WTC11 (cell line): ENCODE measurements around the gene MED4. TPM values are rescaled to one million over a fixed set of nuclear protein-coding genes. Genes with fewer than 3 reads are reported as not detected.

Experiments used
- ATAC-seq: fragments of 200-7000 bp; cut with Tn5 transposase; 2 replicates; pipeline ENCODE4 v1.10.0; 2021; ENCODE audit warnings: mild to moderate bottlenecking, moderate library complexity
- CTCF ChIA-PET: fragments of 300-600 bp; sonication (Branson Sonifier 250); formaldehyde crosslinking; loops from one replicate; lab custom pipeline; 2021; ENCODE audit warnings: antibody characterized with exemption; lab: Charles Lee
- POLR2A ChIA-PET: fragments of 350-600 bp; sonication (Branson Sonifier 250); formaldehyde crosslinking; loops from one replicate; lab custom pipeline; 2021; ENCODE audit warnings: antibody characterized with exemption; lab: Charles Lee
- DNase-seq: peaks from one replicate; pipeline ENCODE4 v3.0.0; 2021; ENCODE audit warnings: low spot score
- H3K27ac Mint-ChIP-seq: 2 replicates; pipeline ENCODE4 v1.8.0; 2021; ENCODE audit warnings: mixed read lengths
- H3K27me3 Mint-ChIP-seq: 2 replicates; pipeline ENCODE4 v1.8.0; 2021; ENCODE audit warnings: low read depth, mild to moderate bottlenecking, moderate library complexity, mixed read lengths
- H3K36me3 Mint-ChIP-seq: 2 replicates; pipeline ENCODE4 v1.8.0; 2021; ENCODE audit warnings: mixed read lengths
- H3K4me1 Mint-ChIP-seq: 2 replicates; pipeline ENCODE4 v1.8.0; 2022; ENCODE audit warnings: mixed read lengths
- H3K4me3 Mint-ChIP-seq: 2 replicates; pipeline ENCODE4 v1.8.0; 2021; ENCODE audit warnings: mild to moderate bottlenecking, moderate library complexity, mixed read lengths
- H3K9me3 Mint-ChIP-seq: 2 replicates; pipeline ENCODE4 v1.8.0; 2021; ENCODE audit warnings: mixed read lengths
- ARID4B ChIP-seq: sonication (generic); formaldehyde crosslinking; IDR thresholded peaks from 2 replicates; pipeline ENCODE4 v1.8.0; 2023; ENCODE audit warnings: missing genetic modification reagents, mild to moderate bottlenecking, borderline replicate concordance
- ATF2 ChIP-seq: sonication (generic); formaldehyde crosslinking; IDR thresholded peaks from 2 replicates; pipeline ENCODE4 v1.8.1; 2022; ENCODE audit warnings: low read depth, missing genetic modification reagents, borderline replicate concordance
- CTCF ChIP-seq: fragments of 200-600 bp; IDR thresholded peaks from 2 replicates; pipeline ENCODE4 v1.8.0; 2022; ENCODE audit warnings: antibody characterized with exemption
- E2F5 ChIP-seq: sonication (generic); formaldehyde crosslinking; IDR thresholded peaks from 2 replicates; pipeline ENCODE4 v1.8.1; 2022; ENCODE audit warnings: mild to moderate bottlenecking, moderate library complexity, missing genetic modification reagents
- EMX1 ChIP-seq: fragments of 250-450 bp; sonication (Bioruptor Pico); IDR thresholded peaks from 2 replicates; pipeline ENCODE4 v1.8.0; 2021; ENCODE audit warnings: mild to moderate bottlenecking
- ESRRA ChIP-seq: sonication (generic); formaldehyde crosslinking; IDR thresholded peaks from 2 replicates; pipeline ENCODE4 v1.8.1; 2022; ENCODE audit warnings: mild to moderate bottlenecking, missing genetic modification reagents, borderline replicate concordance
- ETV6 ChIP-seq: sonication (generic); formaldehyde crosslinking; IDR thresholded peaks from 2 replicates; pipeline ENCODE4 v1.8.1; 2022; ENCODE audit warnings: mild to moderate bottlenecking, missing genetic modification reagents
- GABPB1 ChIP-seq: sonication (generic); formaldehyde crosslinking; IDR thresholded peaks from 2 replicates; pipeline ENCODE4 v1.8.1; 2023; ENCODE audit warnings: mild to moderate bottlenecking, missing genetic modification reagents
- JAZF1 ChIP-seq: fragments of 250-450 bp; sonication (Bioruptor Pico); IDR thresholded peaks from 2 replicates; pipeline ENCODE4 v1.9.0; 2021; ENCODE audit warnings: moderate library complexity, mild to moderate bottlenecking, inconsistent platforms
- MXD4 ChIP-seq: fragments of 250-450 bp; sonication (Bioruptor Pico); IDR thresholded peaks from 2 replicates; pipeline ENCODE4 v1.8.0; 2021; ENCODE audit warnings: mild to moderate bottlenecking, moderate library complexity, borderline replicate concordance
- NR2C2 ChIP-seq: sonication (generic); formaldehyde crosslinking; IDR thresholded peaks from 2 replicates; pipeline ENCODE4 v1.8.0; 2022; ENCODE audit warnings: mild to moderate bottlenecking, missing genetic modification reagents
- NR3C1 ChIP-seq: sonication (generic); formaldehyde crosslinking; conservative IDR thresholded peaks from 2 replicates; pipeline ENCODE4 v1.8.1; 2023; ENCODE audit warnings: low read depth, mild to moderate bottlenecking, missing genetic modification reagents
- PRRX2 ChIP-seq: fragments of 250-450 bp; sonication (Bioruptor Pico); IDR thresholded peaks from 2 replicates; pipeline ENCODE4 v1.8.0; 2021; ENCODE audit warnings: mild to moderate bottlenecking
- SP1 ChIP-seq: sonication (generic); formaldehyde crosslinking; conservative IDR thresholded peaks from 2 replicates; pipeline ENCODE4 v1.8.1; 2022; ENCODE audit warnings: missing genetic modification reagents
- USF2 ChIP-seq: sonication (generic); formaldehyde crosslinking; IDR thresholded peaks from 2 replicates; pipeline ENCODE4 v1.8.1; 2023; ENCODE audit warnings: mild to moderate bottlenecking, missing genetic modification reagents, moderate library complexity
- ZMAT4 ChIP-seq: fragments of 250-450 bp; sonication (Bioruptor Pico); IDR thresholded peaks from 2 replicates; pipeline ENCODE4 v1.9.0; 2021; ENCODE audit warnings: mild to moderate bottlenecking
- ZNF121 ChIP-seq: sonication (generic); formaldehyde crosslinking; IDR thresholded peaks from 2 replicates; pipeline ENCODE4 v1.8.0; 2023; ENCODE audit warnings: missing genetic modification reagents
- ZNF263 ChIP-seq: sonication (generic); formaldehyde crosslinking; IDR thresholded peaks from 2 replicates; pipeline ENCODE4 v1.8.1; 2022; ENCODE audit warnings: low read depth, mild to moderate bottlenecking, moderate library complexity, missing genetic modification reagents
- ZNF281 ChIP-seq: sonication (generic); formaldehyde crosslinking; IDR thresholded peaks from 2 replicates; pipeline ENCODE4 v1.8.0; 2023; ENCODE audit warnings: mild to moderate bottlenecking, missing genetic modification reagents
- ZNF425 ChIP-seq: fragments of 250-450 bp; sonication (Bioruptor Pico); conservative IDR thresholded peaks from 2 replicates; pipeline ENCODE4 v1.9.0; 2021; ENCODE audit warnings: mild to moderate bottlenecking
- total RNA-seq: library from RNA; stranded (reverse); gene quantifications from 3 replicates; pipeline ENCODE4 v1.2.3, GENCODE V29; 2021

MED4 gene
- total RNA-seq, 1 experiment from 2014 or later, result 48.1 TPM

- DNase-seq (no peak), ATAC-seq (no peak)
- TF ChIP-seq ZNF425 (CRISPR knock-in tag) (no peak), ETV6 (CRISPR knock-in tag) (no peak), ATF2 (no peak), ARID4B (CRISPR knock-in tag) (no peak), USF2 (CRISPR knock-in tag) (no peak), NR2C2 (CRISPR knock-in tag) (no peak), PRRX2 (CRISPR knock-in tag) (no peak), ZNF263 (CRISPR knock-in tag) (no peak), ZNF281 (CRISPR knock-in tag) (no peak), E2F5 (CRISPR knock-in tag) (no peak), ZMAT4 (CRISPR knock-in tag) (no peak), MXD4 (CRISPR knock-in tag) (no peak), NR3C1 (CRISPR knock-in tag) (no peak), EMX1 (CRISPR knock-in tag) (no peak), ZNF121 (CRISPR knock-in tag) (no peak), CTCF (no peak), ESRRA (CRISPR knock-in tag) (no peak), GABPB1 (CRISPR knock-in tag) (no peak), JAZF1 (CRISPR knock-in tag) (no peak), SP1 (no peak)
- Mint-ChIP-seq H3K27me3 (no peaks in the 10 kb centered on the region), H3K9me3 (peaks cover 11% of the 10 kb centered on the region), H3K4me3 (peak overlapping the region; percentile 78), H3K27ac (peak overlapping the region; percentile 87), H3K4me1 (peaks cover 22% of the 10 kb centered on the region), H3K36me3 (peaks cover 41% of the 10 kb centered on the region)
- CTCF ChIA-PET, result interaction anchor here (0.7 to 2.4 kb wide), 10 partner anchors 9 to 731 kb away, joined by 3 to 21 read pairs (median 9); partner anchors contain the start of genes ITM2B, MED4 and SUCLA2
- POLR2A ChIA-PET, result interaction anchor here (0.6 to 2.2 kb wide), 5 partner anchors 11 to 438 kb away, joined by 3 to 10 read pairs (median 4); partner anchors contain the start of genes MED4 and SUCLA2
Measured at GRCh38 chr13:48038761-48039160, 56.1 kb downstream of the MED4 start.
